IMR-90 (cell line): ENCODE measurements around the gene PRR33. TPM values are rescaled to one million over a fixed set of nuclear protein-coding genes. Genes with fewer than 3 reads are reported as not detected.

ENCODE experiments used
- ATAC-seq: fragments of 200-7000 bp; cut with Tn5 transposase; 2 replicates; pipeline ENCODE4 v1.9.1; 2020; ENCODE audit warnings: low read depth, mild to moderate bottlenecking, moderate library complexity
- BruUV-seq: library from RNA; stranded (reverse); fragments of 400-500 nt; replicated peaks from 2 replicates; lab custom pipeline; 2021; lab: Mats Ljungman, UMichigan
- CTCF ChIA-PET: fragments of 300-600 bp; formaldehyde crosslinking; extraction: SDS; loops from one replicate; lab custom pipeline; 2021; ENCODE audit warnings: antibody characterized with exemption; lab: Yijun Ruan, JAX
- POLR2A ChIA-PET: fragments of 300-600 bp; sonication (Branson Sonifier 250); formaldehyde crosslinking; loops from one replicate; lab custom pipeline; 2022; ENCODE audit warnings: antibody characterized with exemption; ENCODE audit not compliant: unreplicated experiment; lab: Charles Lee
- DNase-seq: peaks from one replicate; pipeline ENCODE4 v3.0.0; 2013
- H2AFZ ChIP-seq: replicated peaks from 2 replicates; pipeline ENCODE3; 2013; ENCODE audit warnings: low read length, mild to moderate bottlenecking; ENCODE audit not compliant: poor library complexity
- H2AK5ac ChIP-seq: 2 replicates; pipeline ENCODE4 v1.6.1; 2013; ENCODE audit warnings: low read depth, low read length, inconsistent platforms
- H2AK9ac ChIP-seq: replicated peaks from 2 replicates; pipeline ENCODE3; 2013; ENCODE audit warnings: mild to moderate bottlenecking, low read depth, low read length, moderate library complexity; ENCODE audit not compliant: poor library complexity
- H2BK120ac ChIP-seq: 2 replicates; pipeline ENCODE4 v1.6.1; 2013; ENCODE audit warnings: low read depth, low read length, inconsistent platforms
- H2BK15ac ChIP-seq: 3 replicates; pipeline ENCODE4 v1.6.1; 2013; ENCODE audit warnings: low read depth, low read length, inconsistent platforms
- H2BK20ac ChIP-seq: 2 replicates; pipeline ENCODE4 v1.6.1; 2013; ENCODE audit warnings: low read depth, mild to moderate bottlenecking, inconsistent platforms, low read length, moderate library complexity
- H2BK5ac ChIP-seq: 2 replicates; pipeline ENCODE4 v1.6.1; 2013; ENCODE audit warnings: mild to moderate bottlenecking, low read depth, low read length, inconsistent platforms; ENCODE audit not compliant: poor library complexity, severe bottlenecking
- H3K14ac ChIP-seq: replicated peaks from 2 replicates; pipeline ENCODE4 v1.6.1; 2013; ENCODE audit warnings: low read depth, low read length, inconsistent platforms
- H3K18ac ChIP-seq: 2 replicates; pipeline ENCODE4 v1.6.1; 2013; ENCODE audit warnings: low read depth, low read length, control low read depth
- H3K23ac ChIP-seq: 2 replicates; pipeline ENCODE4 v1.6.1; 2013; ENCODE audit warnings: low read depth, low read length, inconsistent platforms
- H3K27ac ChIP-seq: 2 replicates; pipeline ENCODE4 v1.5.1; 2013; ENCODE audit warnings: mild to moderate bottlenecking, control low read depth, low read length; ENCODE audit not compliant: insufficient read depth
- H3K27me3 ChIP-seq: 2 replicates; pipeline ENCODE4 v1.6.1; 2013; ENCODE audit warnings: low read length; ENCODE audit not compliant: control insufficient read depth, insufficient read depth
- H3K36me3 ChIP-seq: 2 replicates; pipeline ENCODE4 v1.6.1; 2013; ENCODE audit warnings: low read length, mixed read lengths; ENCODE audit not compliant: control insufficient read depth, insufficient read depth
- H3K4ac ChIP-seq: 2 replicates; pipeline ENCODE4 v1.6.1; 2013; ENCODE audit warnings: low read depth, low read length, inconsistent platforms
- H3K4me1 ChIP-seq: 2 replicates; pipeline ENCODE4 v1.6.1; 2013; ENCODE audit warnings: low read length, mixed read lengths; ENCODE audit not compliant: control insufficient read depth, insufficient read depth
- H3K4me2 ChIP-seq: 2 replicates; pipeline ENCODE4 v1.6.1; 2013; ENCODE audit warnings: low read depth, mild to moderate bottlenecking, control low read depth, low read length, moderate library complexity
- H3K4me3 ChIP-seq: 2 replicates; pipeline ENCODE4 v1.5.1; 2013; ENCODE audit warnings: low read depth, mild to moderate bottlenecking, control low read depth, low read length, moderate library complexity; ENCODE audit not compliant: insufficient read depth
- H3K56ac ChIP-seq: 2 replicates; pipeline ENCODE4 v1.6.1; 2013; ENCODE audit warnings: low read length, inconsistent platforms; ENCODE audit not compliant: insufficient read depth; ENCODE audit errors: extremely low read depth
- H3K79me1 ChIP-seq, 2 experiments: 2 replicates each; pipeline ENCODE4 v1.6.1; 2013; ENCODE audit warnings: low read length in 2 of 2, inconsistent platforms in 1 of 2, low read depth in 1 of 2
- H3K9ac ChIP-seq: 2 replicates; pipeline ENCODE4 v1.6.1; 2013; ENCODE audit warnings: low read depth, low read length, control low read depth
- H3K9me1 ChIP-seq: 2 replicates; pipeline ENCODE4 v1.6.1; 2013; ENCODE audit warnings: low read length, inconsistent platforms; ENCODE audit not compliant: insufficient read depth
- H3K9me3 ChIP-seq: 2 replicates; pipeline ENCODE4 v1.6.1; 2013; ENCODE audit warnings: low read length; ENCODE audit not compliant: control insufficient read depth, insufficient read depth
- H4K20me1 ChIP-seq: 2 replicates; pipeline ENCODE4 v1.6.1; 2013; ENCODE audit warnings: low read length, inconsistent platforms; ENCODE audit not compliant: insufficient read depth
- H4K5ac ChIP-seq: 2 replicates; pipeline ENCODE4 v1.6.1; 2013; ENCODE audit warnings: mild to moderate bottlenecking, low read depth, low read length, control low read depth
- H4K8ac ChIP-seq, 2 experiments: 2 replicates each; pipeline ENCODE4 v1.6.1; 2013; ENCODE audit warnings: low read depth in 2 of 2, low read length in 2 of 2, control low read depth in 1 of 2, inconsistent platforms in 1 of 2
- H4K91ac ChIP-seq: 2 replicates; pipeline ENCODE4 v1.6.1; 2013; ENCODE audit warnings: low read depth, low read length, inconsistent platforms; ENCODE audit not compliant: insufficient read depth
- MAFK ChIP-seq: IDR thresholded peaks from 2 replicates; pipeline ENCODE4 v1.6.1; 2012; ENCODE audit warnings: low read depth, low read length, improper control_type of control experiment
- NFE2L2 ChIP-seq: fragments of 150-350 bp; IDR thresholded peaks from 2 replicates; pipeline ENCODE4 v1.6.1; 2016; ENCODE audit warnings: low read depth, mild to moderate bottlenecking, low read length
- SMC3 ChIP-seq: fragments of 150-350 bp; IDR thresholded peaks from 2 replicates; pipeline ENCODE4 v1.6.1; 2016; ENCODE audit warnings: low read depth, mild to moderate bottlenecking, antibody characterized with exemption, low read length, moderate library complexity
- WGBS, 2 experiments: methylation state at CpG; one replicate each; pipeline versions ENCODE4 v1.1.5 to v1.1.7; 2013; ENCODE audit warnings: missing lambda C conversion rate in 2 of 2; ENCODE audit not compliant: insufficient read length in 1 of 2; ENCODE audit errors: extremely low coverage in 2 of 2; 5-methylcytosine and 5-hydroxymethylcytosine counted together
- dilution Hi-C: fragments of 300-500 bp; cut with HindIII; formaldehyde crosslinking; loops from one replicate; pipeline ENCODE4 v1.14.3; 2018; ENCODE audit warnings: low sequenced_read_pairs; ENCODE audit not compliant: unreplicated experiment
- in situ Hi-C: fragments of 300-500 bp; cut with MboI; formaldehyde crosslinking; loops from 3 replicates; pipeline ENCODE4 v1.14.3; 2019; ENCODE audit warnings: low sequenced_read_pairs, inconsistent platforms, mixed read lengths
- intact Hi-C: fragments of 100-400 bp; cut with micrococcal nuclease; formaldehyde crosslinking; loops from 2 replicates; pipeline ENCODE4 v1.10.0; 2022
- polyA plus RNA-seq, 3 experiments: library from polyadenylated mRNA; depleted of rRNA; stranded (reverse); fragments of >200 nt; gene quantifications; 2 replicates each; pipeline ENCODE4 v1.2.3, GENCODE V29; 2012; ENCODE audit warnings: low replicate concordance in 1 of 3
- total RNA-seq: library from RNA; depleted of rRNA; stranded (reverse); fragments of >200 nt; gene quantifications from 2 replicates; pipeline ENCODE4 v1.2.3, GENCODE V29; 2012

The PRR33 gene
- total and polyA plus RNA-seq, 2 of the 4 experiments (the other 2 are of a cell fraction) = not detected

DNA sequence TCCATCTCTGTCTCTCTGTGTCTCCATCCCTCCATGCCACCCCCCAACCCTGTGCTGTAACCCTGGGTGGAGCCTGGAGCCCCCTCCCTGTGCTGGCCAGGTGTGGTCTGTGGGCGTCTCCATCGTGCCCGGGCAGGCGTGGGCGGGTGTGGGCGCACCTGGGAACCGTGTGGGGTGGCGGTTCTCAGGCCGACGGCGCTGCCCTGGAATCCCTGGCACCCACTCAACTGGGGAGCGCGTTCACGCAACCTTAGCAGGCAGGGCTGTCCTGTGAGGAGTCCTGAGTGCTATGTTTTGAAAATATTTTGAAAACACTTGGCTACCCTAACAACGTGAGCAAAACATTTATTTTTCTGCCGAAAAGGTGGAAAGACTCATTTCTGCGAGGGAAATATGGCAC is 32.5 kb upstream of the PRR33 start:
- Histone ChIP-seq H3K27ac (no peak overlapping the region), H4K20me1 (no peaks in the 10 kb centered on the region), H3K79me1 (no peaks in the 10 kb centered on the region), H3K4me3 (no peak overlapping the region), H3K4me2 (no peak overlapping the region), H3K4me1 (no peaks in the 10 kb centered on the region), H3K9me3 (no peaks in the 10 kb centered on the region), H3K9me1 (no peaks in the 10 kb centered on the region), H3K36me3 (no peaks in the 10 kb centered on the region), H3K14ac (no peak overlapping the region), H4K5ac (no peak overlapping the region), H2AK5ac (no peak overlapping the region), H4K8ac (no peak overlapping the region), H3K4ac (no peak overlapping the region), H2BK15ac (no peak overlapping the region), H3K56ac (no peak overlapping the region), H2BK120ac (no peak overlapping the region), H3K23ac (no peak overlapping the region), H2BK20ac (no peak overlapping the region), H2AFZ (no peak overlapping the region), H3K9ac (no peak overlapping the region), H2BK5ac (no peak overlapping the region), H3K18ac (no peak overlapping the region), H4K91ac (no peak overlapping the region), H3K27me3 (peaks cover 12% of the 10 kb centered on the region), H2AK9ac (no peak overlapping the region)
- WGBS, 2 experiments = 51% methylated on average over 3 of the region's 17 CpGs; no CpG with 5 or more reads in 1 of the 2 experiments
- CTCF ChIA-PET = no interaction called here
- BruUV-seq = no TSS peak
- in situ Hi-C loops = no loop called here
- intact Hi-C loops = no loop called here
- dilution Hi-C loops = no loop called here
- ATAC-seq (no peak), DNase-seq (no peak)
- POLR2A ChIA-PET = no interaction called here
- TF ChIP-seq NFE2L2 (no peak), MAFK (no peak), SMC3 (no peak)
